Testis (tissue), 3 donors: ENCODE measurements around the gene ALDH8A1. TPM values are rescaled to one million over a fixed set of nuclear protein-coding genes. Genes with fewer than 3 reads are reported as not detected.

Source experiments
- DNase-seq: peaks from one replicate; pipeline ENCODE4 v3.0.0-alpha.2; 2019
- H3K27ac ChIP-seq, 2 donors: fragments of 200-600 bp; sonication (generic); one replicate each; pipeline ENCODE4 v1.5.1; 2019
- H3K27me3 ChIP-seq: fragments of 200-600 bp; sonication (generic); one replicate; pipeline ENCODE4 v1.5.1; 2019
- H3K36me3 ChIP-seq: fragments of 200-600 bp; sonication (generic); one replicate; pipeline ENCODE4 v1.5.1; 2017; ENCODE audit warnings: low read depth; ENCODE audit errors: missing control alignments
- H3K4me1 ChIP-seq: fragments of 200-600 bp; sonication (generic); one replicate; pipeline ENCODE4 v1.5.1; 2019
- H3K4me3 ChIP-seq, 2 donors: fragments of 200-600 bp; sonication (generic); one replicate each; pipeline ENCODE4 v1.5.1; 2017 to 2019
- H3K9me3 ChIP-seq: fragments of 200-600 bp; sonication (generic); one replicate; pipeline ENCODE4 v1.5.1; 2017
- CTCF ChIP-seq, 3 experiments: fragments of 450-650 bp in 2 of 3; fragments of 200-600 bp in 1 of 3; sonication (generic) in 1 of 3; IDR thresholded peaks; one replicate each; pipeline ENCODE4 v1.5.1; 2016 to 2019; ENCODE audit warnings: antibody characterized with exemption in 3 of 3, mild to moderate bottlenecking in 2 of 3, moderate library complexity in 1 of 3
- POLR2A ChIP-seq: fragments of 450-650 bp; IDR thresholded peaks from one replicate; pipeline ENCODE4 v1.6.1; 2017; ENCODE audit warnings: antibody characterized with exemption, mild to moderate bottlenecking, moderate library complexity
- WGBS, 2 donors: methylation state at CpG; one replicate each; pipeline ENCODE4 v1.1.5; 2018; 5-methylcytosine and 5-hydroxymethylcytosine counted together
- intact Hi-C: fragments of 100-400 bp; cut with DNase I; formaldehyde crosslinking; loops from one replicate; pipeline ENCODE4 v1.15.1; 2023; ENCODE audit warnings: low total_unique reads
- polyA plus RNA-seq: library from polyadenylated mRNA; stranded (reverse); fragments of 350-450 nt; fragmentation: Illumina TruSeq; extraction: RNeasy Lipid Tissue Mini Kit (QIAGEN cat#74804); gene quantifications from one replicate; pipeline ENCODE4 v1.2.3, GENCODE V29; 2014; ENCODE audit warnings: low read depth, low replicate concordance; ENCODE audit not compliant: insufficient read depth
- total RNA-seq, 2 donors: library from RNA; depleted of rRNA; stranded (reverse); fragments of >200 nt; gene quantifications; one replicate each; pipeline ENCODE4 v1.2.3, GENCODE V29; 2016

The ALDH8A1 gene
- total and polyA plus RNA-seq, 3 donors from 2014 or later = 0.38 to 4.9 (median 0.87) TPM

- TF ChIP-seq POLR2A (no peak), CTCF (IDR thresholded peaks at IDR 0.05) (no peak)
- Histone ChIP-seq H3K4me1 (no peaks in the 10 kb centered on the region), H3K36me3 (no peaks in the 10 kb centered on the region), H3K4me3 (no peak overlapping the region), H3K9me3 (no peaks in the 10 kb centered on the region), H3K27me3 (no peaks in the 10 kb centered on the region), H3K27ac (no peak overlapping the region)
- WGBS, 2 donors = 90 to 96% methylated on average over 1 of the region's 1 CpG
- intact Hi-C loops = no loop called here
- DNase-seq = no peak
These were observed 1.2 kb downstream of the ALDH8A1 start for GRCh38 chr6:134948691-134949090.

GRCh38 chr6:134948142-134948541 is 1.8 kb downstream of the ALDH8A1 start:
- no peak for DNase-seq
- intact Hi-C loops = no loop called here
- Histone ChIP-seq H3K4me3 (no peak overlapping the region), H3K9me3 (no peaks in the 10 kb centered on the region), H3K36me3 (no peaks in the 10 kb centered on the region), H3K27me3 (no peaks in the 10 kb centered on the region), H3K27ac (no peak overlapping the region), H3K4me1 (no peaks in the 10 kb centered on the region)
- no peak for TF ChIP-seq CTCF (IDR thresholded peaks at IDR 0.05)
- TF ChIP-seq POLR2A = no peak

- Histone ChIP-seq H3K27ac (no peak overlapping the region), H3K4me1 (no peaks in the 10 kb centered on the region), H3K27me3 (no peaks in the 10 kb centered on the region), H3K9me3 (no peaks in the 10 kb centered on the region), H3K4me3 (no peak overlapping the region), H3K36me3 (no peaks in the 10 kb centered on the region)
- TF ChIP-seq POLR2A (no peak), CTCF (IDR thresholded peaks at IDR 0.05) (no peak)
- intact Hi-C loops = no loop called here
- DNase-seq = no peak
These were observed 4.9 kb downstream of the ALDH8A1 start for GRCh38 chr6:134945045-134945444.

GRCh38 chr6:134943522-134944111 is 6.3 kb downstream of the ALDH8A1 start:
- 92 to 99% methylated on average over 8 to 9 of the region's 9 CpGs for WGBS, 2 donors
- intact Hi-C loops = no loop called here

More at GRCh38 chr6:134943522-134944111, 6.3 kb downstream of the ALDH8A1 start:
- H3K27ac ChIP-seq = no peak overlapping the region
- H3K4me1 ChIP-seq = no peaks in the 10 kb centered on the region
- no peaks in the 10 kb centered on the region for H3K36me3 ChIP-seq
- H3K27me3 ChIP-seq = no peaks in the 10 kb centered on the region
- H3K9me3 ChIP-seq = no peaks in the 10 kb centered on the region
- TF ChIP-seq CTCF (IDR thresholded peaks at IDR 0.05) = no peak
- no peak for TF ChIP-seq POLR2A
- no peak for DNase-seq
- no peak overlapping the region for H3K4me3 ChIP-seq
